CD14-positive monocyte (primary cell): ENCODE measurements around the gene C22orf15. TPM values are rescaled to one million over a fixed set of nuclear protein-coding genes. Genes with fewer than 3 reads are reported as not detected.
A peak's percentile ranks its signal among the peaks of the same experiment; 100 is the strongest.

Source experiments
- DNase-seq, 3 donors: peaks; one replicate each; pipeline ENCODE4 v3.0.0-alpha.2; 2011 to 2022
- H2AFZ ChIP-seq: 2 replicates; pipeline ENCODE4 v1.6.0; 2012; ENCODE audit warnings: mild to moderate bottlenecking, low read depth, low read length, inconsistent platforms; ENCODE audit not compliant: insufficient read depth, poor library complexity, severe bottlenecking
- H3K27ac ChIP-seq, 2 donors: 1 replicate in 1 of 2; 2 replicates in 1 of 2; pipeline ENCODE4 v1.5.1; 2012 to 2013; ENCODE audit warnings: low read length in 2 of 2, control low read depth in 1 of 2, inconsistent platforms in 1 of 2, low read depth in 1 of 2, mild to moderate bottlenecking in 1 of 2
- H3K27me3 ChIP-seq, 2 donors: one replicate each; pipeline versions ENCODE4 v1.6.0 to v1.6.1; 2011 to 2013; ENCODE audit warnings: low read length in 2 of 2; ENCODE audit not compliant: control insufficient read depth in 2 of 2, insufficient read depth in 2 of 2
- H3K36me3 ChIP-seq, 2 donors: replicated peaks in 1 of 2; 1 replicate in 1 of 2; 2 replicates in 1 of 2; pipeline versions ENCODE4 v1.5.1 to v1.6.1; 2012 to 2013; ENCODE audit warnings: low read length in 2 of 2, control low read depth in 1 of 2, inconsistent platforms in 1 of 2, mild to moderate bottlenecking in 1 of 2; ENCODE audit not compliant: insufficient read depth in 2 of 2, control insufficient read depth in 1 of 2
- H3K4me1 ChIP-seq, 2 donors: 1 replicate in 1 of 2; 2 replicates in 1 of 2; pipeline versions ENCODE4 v1.5.1 to v1.6.1; 2012 to 2013; ENCODE audit warnings: low read length in 2 of 2, control low read depth in 1 of 2, inconsistent platforms in 1 of 2, mild to moderate bottlenecking in 1 of 2, moderate library complexity in 1 of 2; ENCODE audit not compliant: insufficient read depth in 2 of 2, control insufficient read depth in 1 of 2
- H3K4me2 ChIP-seq: replicated peaks from 2 replicates; pipeline ENCODE3; 2012; ENCODE audit warnings: low read length, moderate library complexity, mild to moderate bottlenecking; ENCODE audit not compliant: poor library complexity, severe bottlenecking; ENCODE audit errors: extremely low read depth
- H3K4me3 ChIP-seq, 3 experiments: fragments of 200-600 bp in 1 of 3; sonication (generic) in 1 of 3; replicated peaks in 1 of 3; 1 replicate in 2 of 3; 2 replicates in 1 of 3; pipeline ENCODE4 v1.5.1; 2011 to 2013; ENCODE audit warnings: low read length in 3 of 3, mild to moderate bottlenecking in 3 of 3, control low read depth in 2 of 3, low read depth in 2 of 3, inconsistent platforms in 1 of 3, moderate library complexity in 1 of 3
- H3K79me2 ChIP-seq: 2 replicates; pipeline ENCODE4 v1.6.0; 2012; ENCODE audit warnings: mild to moderate bottlenecking, control low read depth, inconsistent platforms, low read length, moderate library complexity; ENCODE audit not compliant: insufficient read depth
- H3K9ac ChIP-seq: 2 replicates; pipeline ENCODE4 v1.6.0; 2017; ENCODE audit warnings: low read length, mild to moderate bottlenecking; ENCODE audit not compliant: insufficient read depth, poor library complexity, severe bottlenecking
- H3K9me3 ChIP-seq, 2 donors: replicated peaks in 1 of 2; 1 replicate in 1 of 2; 2 replicates in 1 of 2; pipeline versions ENCODE4 v1.5.1 to v1.6.1; 2012 to 2013; ENCODE audit warnings: low read length in 2 of 2, control low read depth in 1 of 2; ENCODE audit not compliant: control insufficient read depth in 1 of 2, insufficient read depth in 1 of 2
- H4K20me1 ChIP-seq: 2 replicates; pipeline ENCODE4 v1.6.0; 2012; ENCODE audit warnings: mild to moderate bottlenecking, low read length, control low read depth, moderate library complexity; ENCODE audit not compliant: insufficient read depth
- H3K27ac Mint-ChIP-seq, 7 donors: one replicate each; pipeline ENCODE4 v1.8.0; 2020; ENCODE audit warnings: mild to moderate bottlenecking in 7 of 7, mixed read lengths in 7 of 7, moderate library complexity in 6 of 7, inconsistent platforms in 2 of 7
- H3K27me3 Mint-ChIP-seq, 3 donors: one replicate each; pipeline ENCODE4 v1.8.0; 2021 to 2022; ENCODE audit warnings: low read depth in 3 of 3, mild to moderate bottlenecking in 3 of 3, mixed read lengths in 3 of 3, moderate library complexity in 3 of 3, inconsistent platforms in 1 of 3
- H3K36me3 Mint-ChIP-seq, 2 donors: one replicate each; pipeline ENCODE4 v1.8.0; 2020; ENCODE audit warnings: mixed read lengths in 2 of 2, inconsistent platforms in 1 of 2, mild to moderate bottlenecking in 1 of 2
- H3K4me1 Mint-ChIP-seq: one replicate; pipeline ENCODE4 v1.8.0; 2020; ENCODE audit warnings: mild to moderate bottlenecking, mixed read lengths
- H3K4me3 Mint-ChIP-seq, 2 donors: one replicate each; pipeline ENCODE4 v1.8.0; 2020; ENCODE audit warnings: mild to moderate bottlenecking in 2 of 2, mixed read lengths in 2 of 2, moderate library complexity in 1 of 2
- H3K9me3 Mint-ChIP-seq, 7 donors: one replicate each; pipeline ENCODE4 v1.8.0; 2020 to 2022; ENCODE audit warnings: mixed read lengths in 7 of 7, mild to moderate bottlenecking in 6 of 7, moderate library complexity in 6 of 7, inconsistent platforms in 2 of 7
- WGBS: methylation state at CpG from one replicate; pipeline ENCODE4 v1.1.5; 2013; ENCODE audit warnings: missing lambda C conversion rate; ENCODE audit not compliant: insufficient coverage; 5-methylcytosine and 5-hydroxymethylcytosine counted together
- intact Hi-C, 2 donors: fragments of 100-400 bp; cut with micrococcal nuclease; formaldehyde crosslinking; loops; one replicate each; pipeline versions ENCODE4 v1.15.0 to v1.15.1; 2023
- polyA plus RNA-seq, 3 donors: library from polyadenylated mRNA; depleted of rRNA in 1 of 3; unstranded in 2 of 3; stranded (reverse) in 1 of 3; fragments of 300-500 nt in 2 of 3; fragments of >200 nt in 1 of 3; fragmentation: Illumina TruSeq in 2 of 3; gene quantifications; 1 replicate in 2 of 3; 2 replicates in 1 of 3; pipeline ENCODE4 v1.2.3, GENCODE V29; 2012 to 2021
- TF ChIP-seq, protein P1 (sequence below): fragments of 200-600 bp; IDR thresholded peaks from one replicate; pipeline ENCODE4 v1.8.0; 2022; ENCODE audit warnings: antibody characterized with exemption, mild to moderate bottlenecking

The C22orf15 gene
- polyA plus RNA-seq, 3 donors, result 0.29 TPM; not detected in 2

DNA sequence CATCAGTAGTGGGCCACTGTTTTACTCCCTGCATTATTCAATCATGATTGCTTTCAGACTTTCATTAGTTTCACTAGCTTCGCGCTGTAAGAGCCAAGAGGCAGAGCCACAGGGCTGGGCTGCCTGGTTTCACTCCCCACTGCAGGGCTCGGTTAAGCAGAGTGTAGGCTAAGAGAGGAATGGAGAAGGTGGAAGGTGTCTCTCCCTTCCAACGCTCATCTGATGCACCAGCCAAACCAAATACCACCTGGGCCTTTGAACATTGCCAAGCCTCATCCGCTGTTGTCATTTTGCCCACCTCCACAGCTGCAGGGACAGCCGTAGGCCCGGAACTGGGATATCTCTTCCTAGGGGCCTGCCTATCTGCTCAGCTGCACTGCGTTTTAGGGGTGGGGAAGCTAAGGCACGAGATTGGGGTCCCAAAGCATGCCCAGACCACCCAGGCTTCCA is 23.5 kb downstream of the C22orf15 start:
- H3K4me1 ChIP-seq, result peaks cover 14 to 19% of the 10 kb centered on the region in 2 donors
- H3K9me3 Mint-ChIP-seq, result no peaks in the 10 kb centered on the region
- H4K20me1 ChIP-seq, result peaks cover 36% of the 10 kb centered on the region
- H2AFZ ChIP-seq, result peak overlapping the region; percentile 85
- DNase-seq, result no peak
- peak overlapping the region in 1 of 2 donors; percentile 91 for H3K4me3 Mint-ChIP-seq
- H3K27ac Mint-ChIP-seq, result peak overlapping the region; percentile 42 to 94 (median 87)
- peaks cover 15% of the 10 kb centered on the region for H3K4me1 Mint-ChIP-seq
- peaks cover 41% of the 10 kb centered on the region for H3K79me2 ChIP-seq
- whole genome bisulfite sequencing, result 100% methylated on average over 1 of the region's 9 CpGs
- H3K9ac ChIP-seq, result peak overlapping the region; percentile 99
- no peaks in the 10 kb centered on the region for H3K27me3 ChIP-seq
- peak overlapping the region in 2 of 3 experiments; percentile 24 to 80 for H3K4me3 ChIP-seq
- peaks cover 0 to 11% of the 10 kb centered on the region in 2 donors for H3K36me3 Mint-ChIP-seq
- intact Hi-C loops, result loop anchor here (2.0 to 5.0 kb wide), 3 partner anchors 53 to 226 kb away; partner anchors contain the start of genes DERL3 (in 2 of the 2) and CABIN1 (in 1 of the 2)
- peak overlapping the region; percentile 89 to 93 for H3K27ac ChIP-seq
- peaks cover 0 to 16% of the 10 kb centered on the region in 2 donors for H3K36me3 ChIP-seq
- H3K9me3 ChIP-seq, result no peaks in the 10 kb centered on the region
- TF ChIP-seq, protein P1, sequence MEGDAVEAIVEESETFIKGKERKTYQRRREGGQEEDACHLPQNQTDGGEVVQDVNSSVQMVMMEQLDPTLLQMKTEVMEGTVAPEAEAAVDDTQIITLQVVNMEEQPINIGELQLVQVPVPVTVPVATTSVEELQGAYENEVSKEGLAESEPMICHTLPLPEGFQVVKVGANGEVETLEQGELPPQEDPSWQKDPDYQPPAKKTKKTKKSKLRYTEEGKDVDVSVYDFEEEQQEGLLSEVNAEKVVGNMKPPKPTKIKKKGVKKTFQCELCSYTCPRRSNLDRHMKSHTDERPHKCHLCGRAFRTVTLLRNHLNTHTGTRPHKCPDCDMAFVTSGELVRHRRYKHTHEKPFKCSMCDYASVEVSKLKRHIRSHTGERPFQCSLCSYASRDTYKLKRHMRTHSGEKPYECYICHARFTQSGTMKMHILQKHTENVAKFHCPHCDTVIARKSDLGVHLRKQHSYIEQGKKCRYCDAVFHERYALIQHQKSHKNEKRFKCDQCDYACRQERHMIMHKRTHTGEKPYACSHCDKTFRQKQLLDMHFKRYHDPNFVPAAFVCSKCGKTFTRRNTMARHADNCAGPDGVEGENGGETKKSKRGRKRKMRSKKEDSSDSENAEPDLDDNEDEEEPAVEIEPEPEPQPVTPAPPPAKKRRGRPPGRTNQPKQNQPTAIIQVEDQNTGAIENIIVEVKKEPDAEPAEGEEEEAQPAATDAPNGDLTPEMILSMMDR, result no peak
- H3K4me2 ChIP-seq, result peak overlapping the region; percentile 80
- peaks cover 0 to 4% (median 1%) of the 10 kb centered on the region in 3 donors for H3K27me3 Mint-ChIP-seq

DNA sequence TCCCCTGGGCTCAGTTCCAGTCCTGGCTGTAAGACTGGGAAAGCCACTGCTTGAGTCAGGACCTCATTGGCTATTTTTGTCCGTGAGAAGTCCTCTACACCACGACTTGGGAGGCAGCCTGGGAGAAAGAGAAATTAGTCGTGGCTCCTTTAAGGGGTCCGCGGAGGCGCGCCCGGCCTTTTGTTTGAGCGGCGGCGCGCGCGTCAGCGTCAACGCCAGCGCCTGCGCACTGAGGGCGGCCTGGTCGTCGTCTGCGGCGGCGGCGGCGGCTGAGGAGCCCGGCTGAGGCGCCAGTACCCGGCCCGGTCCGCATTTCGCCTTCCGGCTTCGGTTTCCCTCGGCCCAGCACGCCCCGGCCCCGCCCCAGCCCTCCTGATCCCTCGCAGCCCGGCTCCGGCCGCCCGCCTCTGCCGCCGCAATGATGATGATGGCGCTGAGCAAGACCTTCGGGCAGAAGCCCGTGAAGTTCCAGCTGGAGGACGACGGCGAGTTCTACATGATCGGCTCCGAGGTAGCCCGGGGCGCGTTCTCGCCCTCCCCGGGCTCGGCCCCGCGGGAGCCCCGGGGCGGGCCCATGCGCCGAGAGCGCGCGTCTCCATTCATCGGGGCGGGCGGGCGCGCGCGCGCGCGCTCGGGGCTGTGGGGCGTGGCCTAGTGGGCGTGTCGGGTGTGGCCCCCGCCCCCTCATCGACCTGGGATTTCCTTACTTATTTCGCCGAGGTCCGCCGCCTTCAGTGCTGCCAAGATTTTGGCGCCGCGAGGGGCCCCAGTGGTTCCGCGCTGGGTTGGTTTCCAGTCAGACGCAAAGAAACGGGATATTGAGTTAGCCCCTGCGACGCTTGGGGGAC is 24.2 kb downstream of the C22orf15 start, which contains the start of gene SMARCB1:
SMARCB1 (plus strand) TSS at position 215 of the 848 bp plus-strand sequence; CDS start at position 419, 204 bp downstream.
- WGBS, result under 1% methylated on average over 95 of the region's 97 CpGs
- intact Hi-C loops, result loop anchor here (2.0 to 5.0 kb wide), 3 partner anchors 52 to 225 kb away; partner anchors contain the start of genes DERL3 (in 2 of the 2) and CABIN1 (in 1 of the 2)
- Histone ChIP-seq H3K9ac (peak within 1 kb of the TSS; percentile 99), H3K27me3 (no peaks in the 10 kb centered on the region), H4K20me1 (peaks cover 43% of the 10 kb centered on the region), H3K79me2 (peaks cover 48% of the 10 kb centered on the region), H2AFZ (peak within 1 kb of the TSS; percentile 85), H3K9me3 (no peaks in the 10 kb centered on the region), H3K4me3 (peak within 1 kb of the TSS; percentile 46 to 80 (median 77)), H3K4me1 (peaks cover 14 to 19% of the 10 kb centered on the region in 2 donors), H3K27ac (peak within 1 kb of the TSS; percentile 89 to 93), H3K4me2 (peak within 1 kb of the TSS; percentile 80), H3K36me3 (peaks cover 6 to 23% of the 10 kb centered on the region in 2 donors)
- Mint-ChIP-seq H3K4me3 (peak within 1 kb of the TSS; percentile 81 to 91), H3K27ac (peak within 1 kb of the TSS; percentile 82 to 94 (median 87)), H3K9me3 (no peaks in the 10 kb centered on the region), H3K36me3 (peaks cover 0 to 16% of the 10 kb centered on the region in 2 donors), H3K27me3 (peaks cover 0 to 3% (median 1%) of the 10 kb centered on the region in 3 donors), H3K4me1 (peaks cover 15% of the 10 kb centered on the region)
- peak; percentile 84 to 87 (median 85) for DNase-seq
- TF ChIP-seq, protein P1, result no peak
